GM19025 (cell line): ENCODE measurements around the gene UROS.

Experiments
- ATAC-seq: cut with Tn5 transposase; IDR thresholded peaks from one replicate; pipeline ENCODE4 v1.9.1; 2021; ENCODE audit warnings: mild to moderate bottlenecking, low read depth, moderate library complexity; ENCODE audit not compliant: unreplicated experiment

Gene UROS

DNA sequence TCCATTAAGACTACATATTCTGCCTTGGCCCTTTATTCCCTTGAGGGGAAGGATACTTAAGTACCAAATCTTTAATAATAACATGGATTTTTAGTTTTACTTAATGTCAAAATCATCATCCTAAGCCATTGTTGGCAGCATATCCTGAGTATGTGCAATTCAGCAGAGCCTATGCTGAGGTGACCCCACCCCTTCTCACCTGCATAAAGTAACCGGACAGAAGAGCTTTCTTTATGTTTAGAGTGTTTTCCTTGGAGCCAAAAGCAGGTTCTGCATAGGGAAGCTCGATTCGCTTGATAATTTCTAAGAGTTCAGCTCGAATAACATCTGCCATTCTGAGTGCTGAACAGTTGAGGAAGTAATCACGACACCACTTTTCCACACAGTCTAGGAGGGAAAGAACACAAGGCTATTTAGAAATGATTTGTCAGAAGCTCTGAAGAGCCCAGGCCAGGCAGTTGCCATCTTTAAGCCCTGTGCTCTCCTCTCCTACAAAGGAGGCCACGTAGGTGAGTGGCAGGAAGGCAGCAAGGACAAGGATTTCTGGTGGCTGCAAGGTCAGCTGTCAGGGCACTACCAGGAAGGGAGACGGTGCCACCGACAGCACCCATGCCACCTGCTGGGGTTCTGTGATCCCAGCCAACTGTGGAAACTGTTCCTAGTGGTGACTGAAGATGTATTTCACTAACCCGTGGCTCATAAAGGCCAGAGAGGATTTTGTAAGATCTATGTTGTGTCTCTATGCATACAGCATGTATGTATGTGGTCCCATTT is 15.9 kb upstream of the UROS start:
- no peak for ATAC-seq

DNA sequence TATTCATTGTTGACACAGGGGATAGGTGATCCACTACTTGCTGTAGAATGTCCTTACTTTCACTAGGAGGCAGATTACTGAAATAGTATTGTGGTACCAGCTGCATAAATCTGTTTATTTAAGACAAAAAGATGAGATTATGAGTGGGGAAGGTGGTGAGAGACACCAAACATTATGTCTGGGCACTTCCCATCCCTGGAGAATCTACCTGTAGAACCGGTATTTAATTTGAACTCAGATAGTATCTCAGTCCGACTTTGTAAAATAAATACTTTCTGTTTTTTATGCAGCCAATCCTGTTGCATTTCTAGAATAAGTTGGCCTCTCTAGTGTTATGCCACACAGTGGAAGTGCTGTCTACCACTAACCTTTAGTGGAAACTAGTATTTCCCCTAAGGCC is 13.7 kb upstream of the UROS start:
- no peak for ATAC-seq

DNA sequence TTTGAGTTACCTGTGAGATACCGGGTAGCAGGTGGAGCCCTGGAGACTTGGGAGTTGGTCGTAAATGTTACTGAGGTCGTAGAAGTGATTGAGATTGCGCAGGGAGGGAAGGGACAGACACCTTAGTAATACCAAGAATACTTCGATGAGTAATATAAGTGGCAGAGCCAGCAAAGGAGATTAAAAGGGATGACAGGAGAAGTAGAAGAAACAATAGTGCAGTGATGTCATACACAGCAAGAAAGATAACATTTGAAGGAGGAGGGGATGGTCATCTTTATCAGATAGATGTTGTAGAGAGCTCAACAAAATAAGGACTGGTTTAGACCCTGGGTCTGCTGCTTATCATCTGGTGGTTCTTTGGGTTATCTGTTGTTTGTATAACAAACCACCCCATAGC is 5.3 kb upstream of the UROS start:
- ATAC-seq: no peak

DNA sequence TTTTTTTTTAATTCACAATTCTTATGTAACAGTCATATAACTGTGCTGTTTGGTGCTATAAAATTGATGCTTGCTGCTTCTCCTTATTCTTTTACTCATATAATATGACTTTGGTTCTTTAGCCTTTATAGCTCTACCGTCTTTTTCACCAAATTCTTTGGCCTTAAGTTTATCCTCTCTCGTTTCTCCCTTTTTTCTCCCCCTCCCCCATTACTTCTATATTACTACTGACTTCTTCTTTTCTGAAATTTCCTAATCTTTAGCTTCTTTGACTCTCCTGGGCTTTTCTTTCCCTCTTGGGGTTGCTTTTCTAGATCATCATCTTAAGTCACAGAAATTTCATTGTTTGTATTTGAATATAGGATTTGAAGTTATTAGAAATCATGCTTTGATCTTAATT is 4.1 kb upstream of the UROS start:
- no peak for ATAC-seq

DNA sequence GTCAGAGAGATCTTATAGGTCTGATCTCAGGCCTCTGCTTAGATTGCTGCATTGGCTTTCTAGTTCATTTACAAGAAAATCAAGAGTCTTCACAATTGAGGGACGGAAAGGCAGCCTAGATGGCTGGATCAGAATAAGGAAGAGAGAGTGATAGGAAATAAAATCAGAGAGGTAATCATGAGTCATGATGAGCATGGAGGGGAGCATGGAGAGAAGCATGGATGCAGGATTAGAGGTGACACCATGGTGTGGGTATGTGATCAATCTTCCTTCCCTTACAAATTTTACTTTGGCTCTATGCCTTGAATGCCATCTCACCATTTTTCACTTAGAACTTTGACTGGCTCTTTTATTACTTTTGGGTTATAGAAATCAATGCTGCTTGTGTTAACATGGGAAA is 1.7 kb upstream of the UROS start:
- no peak for ATAC-seq

DNA sequence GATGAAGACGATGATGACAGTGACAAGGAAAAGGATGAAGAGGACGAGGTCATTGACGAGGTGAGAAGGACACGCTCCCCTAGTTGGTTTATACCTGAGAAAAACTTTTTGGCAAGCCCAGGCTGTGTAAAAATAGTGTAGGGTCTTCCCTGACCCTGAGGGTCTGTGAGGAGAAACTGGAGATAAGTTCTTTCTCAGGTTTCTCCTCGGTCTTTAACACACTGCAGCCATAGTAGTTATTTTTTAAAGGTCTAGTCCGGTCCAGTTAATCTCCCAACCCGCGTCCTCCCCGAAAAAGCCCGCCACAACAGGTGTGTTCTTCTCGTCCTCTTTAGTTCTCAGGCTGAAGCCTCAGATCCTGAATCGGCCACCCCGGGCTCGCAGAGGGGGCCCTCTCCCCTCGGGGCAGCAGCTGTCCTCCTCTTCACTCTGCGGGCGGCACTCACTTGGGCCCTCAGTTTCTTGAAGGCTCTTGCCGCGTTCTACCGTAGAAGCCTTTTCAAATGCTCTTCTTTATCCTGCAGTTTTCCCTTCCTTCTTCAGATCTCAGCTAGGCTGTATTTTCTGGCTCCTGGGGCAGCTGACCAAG is 699 bp upstream of the UROS start:
- ATAC-seq: no peak

DNA sequence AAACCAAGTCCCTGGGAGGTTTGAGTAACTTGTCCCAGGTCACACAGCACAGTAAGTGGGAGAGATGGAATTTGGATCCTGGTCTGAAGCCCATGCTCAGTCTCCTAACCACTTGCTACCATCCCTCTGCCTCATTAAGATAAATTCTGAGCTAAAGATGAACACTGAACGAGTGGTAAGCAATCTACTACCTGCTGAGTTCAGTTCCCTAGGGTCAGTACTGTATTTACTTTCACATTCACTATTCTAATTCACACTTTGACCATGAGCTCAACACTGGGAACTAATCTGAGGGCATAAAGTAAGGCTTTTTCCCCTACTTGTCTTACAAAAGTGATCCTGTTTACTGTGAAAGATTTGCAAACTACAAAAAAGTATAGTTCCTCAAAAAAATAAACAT is 2.4 kb downstream of the UROS start:
- ATAC-seq: peak; percentile 56

DNA sequence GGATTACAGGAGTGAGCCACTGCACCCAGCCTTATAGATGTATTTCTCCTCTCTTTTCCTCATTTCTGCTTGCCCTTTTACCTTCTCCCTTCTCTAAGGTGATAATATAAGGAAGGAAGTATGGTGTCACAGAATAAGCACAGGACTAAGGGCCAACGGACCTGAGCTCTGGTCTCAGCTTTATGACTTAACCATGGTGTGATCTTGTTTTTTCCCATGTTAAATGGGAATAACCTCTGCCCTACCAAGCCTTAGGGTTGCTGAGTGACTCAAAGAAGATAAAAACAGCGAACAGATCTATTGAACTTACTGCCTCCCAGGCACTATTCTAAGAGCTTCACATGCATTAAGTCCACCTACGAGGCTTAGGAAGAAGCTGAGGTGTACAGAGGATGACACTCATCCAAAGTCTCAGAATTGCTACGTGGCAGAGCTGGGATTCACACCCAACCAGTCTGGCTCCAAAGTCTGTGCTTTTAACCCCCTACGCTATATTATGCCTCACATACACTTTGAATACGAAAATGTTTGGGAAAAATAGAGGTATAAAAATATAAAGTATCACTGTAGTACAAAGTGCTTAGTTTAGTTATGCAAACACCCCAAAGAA is 5.6 kb downstream of the UROS start:
- no peak for ATAC-seq

DNA sequence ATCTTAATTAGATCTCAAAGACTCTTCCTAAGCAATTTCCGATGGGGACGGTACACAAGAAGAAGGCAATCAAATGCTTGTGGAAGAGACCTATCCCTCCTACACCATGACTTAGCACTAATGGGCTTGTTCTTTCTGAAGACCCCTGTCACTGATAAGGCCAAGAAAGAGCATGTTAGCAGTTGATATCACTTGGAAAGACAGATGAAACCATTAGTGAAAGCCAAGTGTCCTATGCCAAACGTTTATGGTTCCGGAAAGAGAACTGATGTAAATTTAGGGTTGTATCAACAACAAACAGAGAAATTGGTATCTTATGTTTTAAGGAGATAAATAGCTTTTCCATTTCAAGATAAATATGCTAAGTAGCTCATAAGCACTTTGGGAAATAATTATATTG is 6.5 kb downstream of the UROS start:
- ATAC-seq: no peak

DNA sequence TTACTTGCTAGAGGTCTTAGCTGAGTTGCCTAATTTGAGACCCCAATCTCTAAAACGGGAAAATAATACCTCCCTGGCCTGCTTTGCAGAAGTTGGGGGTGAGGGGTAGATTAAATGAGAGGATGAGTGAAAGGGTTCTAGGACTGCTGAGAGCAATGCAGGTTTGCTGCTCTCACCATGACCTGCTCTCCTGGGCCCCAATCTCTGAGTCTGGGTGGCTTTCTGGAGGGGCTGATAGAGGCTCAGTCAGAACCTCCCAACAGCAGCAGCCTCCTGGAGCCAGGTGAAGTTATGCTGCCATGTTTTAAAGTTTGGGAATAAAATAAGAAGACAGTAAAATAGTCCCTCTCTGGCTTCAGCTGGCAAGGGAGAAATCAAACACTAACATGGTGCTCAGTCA is 7.3 kb downstream of the UROS start:
- no peak for ATAC-seq

DNA sequence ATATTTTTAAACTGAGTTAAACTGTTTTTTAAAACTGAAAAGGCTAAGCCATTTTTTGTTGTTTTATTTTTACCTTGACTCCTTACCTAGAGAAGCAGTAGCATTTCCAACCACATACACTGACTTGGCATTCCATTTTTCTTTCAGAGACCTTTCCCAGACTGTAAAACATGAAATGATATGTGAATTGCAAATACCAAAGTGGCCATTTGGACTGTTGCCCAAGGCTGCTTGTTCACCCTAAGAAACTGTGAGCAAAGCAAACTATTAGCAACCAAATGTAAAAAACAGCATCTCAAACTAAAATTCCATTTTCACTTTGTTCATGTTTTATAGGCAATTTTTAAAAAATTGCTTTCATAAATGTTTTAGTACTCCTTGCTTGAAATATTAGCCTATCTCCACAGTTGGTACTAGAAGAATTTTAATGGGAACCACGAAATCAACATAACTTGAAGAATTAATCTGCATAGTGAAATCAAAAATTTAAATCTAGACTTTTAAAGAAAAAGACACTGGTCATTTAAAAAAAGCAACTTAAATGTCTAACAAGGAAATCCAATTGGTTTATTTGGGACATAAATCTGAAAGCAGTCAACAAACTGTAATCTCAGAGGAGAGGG is 10.8 kb downstream of the UROS start:
- ATAC-seq: no peak

DNA sequence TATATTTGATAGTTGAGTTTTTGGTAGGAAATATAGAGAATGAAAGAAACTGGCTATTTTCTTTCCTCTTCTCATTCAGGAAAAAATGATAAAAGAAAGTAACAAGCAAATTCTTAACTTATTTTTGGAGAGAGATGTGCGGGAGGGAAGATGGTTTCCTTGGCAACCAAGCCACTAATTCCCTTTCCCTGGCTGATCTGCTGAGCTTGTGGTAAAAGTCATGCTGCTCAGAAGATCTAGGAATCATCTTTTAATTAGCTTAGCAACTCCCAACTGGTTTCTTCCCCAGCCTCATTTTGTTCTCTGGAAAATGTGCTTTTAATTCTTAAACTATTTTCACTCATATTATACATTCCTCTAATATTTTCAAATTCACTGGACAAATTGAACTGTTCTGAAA is 11.8 kb downstream of the UROS start:
- no peak for ATAC-seq

DNA sequence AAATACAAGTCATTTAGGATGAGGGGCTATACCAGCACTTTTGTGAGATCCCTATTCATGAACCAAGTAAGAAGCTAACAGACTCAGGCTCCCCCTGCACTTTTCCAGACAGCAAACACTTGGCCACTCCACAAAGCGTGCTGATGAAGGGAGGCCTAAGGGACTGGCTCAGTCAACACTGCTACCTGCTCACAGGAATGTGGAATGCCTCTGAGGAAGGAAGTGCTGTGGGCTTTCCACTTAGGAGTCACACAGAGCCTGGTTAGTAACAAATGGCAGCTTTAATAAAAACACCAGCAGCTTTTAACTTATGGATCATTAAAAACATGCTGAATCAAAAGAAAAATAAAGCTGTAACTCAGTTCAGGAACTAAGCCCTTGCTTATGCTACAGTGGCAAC is 15.0 kb downstream of the UROS start:
- no peak for ATAC-seq

DNA sequence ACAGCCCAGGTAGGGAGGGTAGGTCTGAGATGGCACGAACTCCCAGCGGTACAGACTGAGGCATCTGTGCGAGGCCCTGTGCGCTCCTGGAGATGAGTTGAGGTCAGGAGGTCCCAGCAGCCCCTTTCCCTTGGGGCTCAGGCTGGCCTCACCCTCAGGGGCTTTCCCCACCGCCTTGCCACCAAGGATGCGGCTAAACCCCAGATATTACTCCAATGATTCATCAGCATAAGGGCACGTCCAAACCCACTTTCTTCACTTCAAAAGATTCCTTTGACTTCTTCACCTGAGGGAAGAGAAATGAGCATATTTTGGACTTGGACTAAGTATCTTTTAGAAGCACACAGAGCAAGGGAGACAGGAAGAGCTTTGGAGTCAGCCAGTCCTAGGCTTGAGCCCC is 20.3 kb downstream of the UROS start:
- ATAC-seq: no peak

DNA sequence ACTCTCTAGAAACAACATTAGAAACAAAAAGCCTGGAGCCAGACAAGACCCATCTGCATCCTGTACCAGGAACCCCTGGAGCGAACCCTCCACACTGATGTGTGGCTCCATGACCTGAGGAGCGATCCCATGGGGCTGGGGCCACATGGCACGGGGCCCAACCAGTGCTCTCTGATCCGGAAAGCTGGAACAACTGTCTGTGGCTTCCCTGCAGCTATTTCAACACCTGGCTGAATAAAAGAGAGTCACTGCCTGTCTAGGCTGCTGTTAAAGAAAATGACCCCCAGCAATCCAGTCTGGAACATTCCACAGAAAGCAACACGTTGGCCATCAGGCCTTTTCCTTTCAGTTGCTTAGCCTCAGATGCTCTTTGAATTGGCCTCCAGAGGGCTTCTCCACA is 20.9 kb downstream of the UROS start:
- no peak for ATAC-seq

DNA sequence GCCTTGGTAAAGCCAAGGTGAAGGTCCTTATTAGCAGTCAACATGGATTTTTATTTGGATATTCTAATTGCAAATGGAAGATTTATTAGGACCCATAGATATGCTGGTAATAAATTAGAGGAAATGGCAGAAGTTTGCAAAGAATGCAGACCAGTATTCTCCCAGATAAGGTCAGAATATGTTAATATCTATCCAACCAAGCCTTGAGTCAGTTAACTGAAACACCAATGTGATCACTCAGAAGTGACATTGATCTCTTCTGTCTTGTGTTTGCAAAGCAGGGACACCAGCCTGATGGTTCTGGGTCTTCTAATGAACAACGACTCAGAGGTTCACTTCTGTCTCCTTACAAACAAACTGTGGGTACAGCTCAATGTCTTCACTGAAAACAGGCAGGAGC is 21.5 kb downstream of the UROS start:
- ATAC-seq: no peak

DNA sequence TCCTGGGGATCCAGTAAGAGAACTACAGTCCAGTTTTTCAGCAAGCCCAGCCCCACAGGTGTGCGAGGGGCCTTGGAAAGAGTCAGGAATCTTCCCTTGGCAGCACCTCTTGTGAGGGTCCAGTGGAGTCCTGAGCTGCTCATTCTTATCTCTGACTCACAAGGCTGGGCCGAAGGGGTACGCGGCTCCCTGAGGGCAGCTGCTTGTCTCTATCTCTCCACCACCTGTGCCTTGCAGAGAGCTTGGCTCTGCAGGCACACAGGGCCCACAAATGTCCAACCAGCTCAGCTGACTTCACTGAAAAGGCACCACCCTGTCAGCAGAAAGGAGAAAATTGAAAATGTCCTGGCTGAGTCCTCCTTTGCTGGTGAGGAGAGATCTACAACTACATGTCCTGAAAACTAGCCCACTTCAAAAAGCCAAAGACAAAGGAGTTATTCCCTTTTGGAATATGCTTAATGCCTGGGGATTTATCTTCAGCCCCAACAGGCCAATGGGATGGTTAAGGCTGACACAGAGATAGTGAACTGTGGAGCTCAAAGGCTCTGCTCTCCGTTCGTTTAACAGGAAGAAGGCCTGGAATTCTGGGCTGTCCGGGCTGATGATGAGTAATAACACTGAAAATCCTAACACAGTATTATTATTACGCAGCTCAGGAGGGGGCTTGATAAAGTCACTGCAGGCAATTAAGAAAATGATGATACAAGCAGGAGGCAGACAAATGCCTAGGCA is 23.4 kb downstream of the UROS start:
- ATAC-seq: no peak

DNA sequence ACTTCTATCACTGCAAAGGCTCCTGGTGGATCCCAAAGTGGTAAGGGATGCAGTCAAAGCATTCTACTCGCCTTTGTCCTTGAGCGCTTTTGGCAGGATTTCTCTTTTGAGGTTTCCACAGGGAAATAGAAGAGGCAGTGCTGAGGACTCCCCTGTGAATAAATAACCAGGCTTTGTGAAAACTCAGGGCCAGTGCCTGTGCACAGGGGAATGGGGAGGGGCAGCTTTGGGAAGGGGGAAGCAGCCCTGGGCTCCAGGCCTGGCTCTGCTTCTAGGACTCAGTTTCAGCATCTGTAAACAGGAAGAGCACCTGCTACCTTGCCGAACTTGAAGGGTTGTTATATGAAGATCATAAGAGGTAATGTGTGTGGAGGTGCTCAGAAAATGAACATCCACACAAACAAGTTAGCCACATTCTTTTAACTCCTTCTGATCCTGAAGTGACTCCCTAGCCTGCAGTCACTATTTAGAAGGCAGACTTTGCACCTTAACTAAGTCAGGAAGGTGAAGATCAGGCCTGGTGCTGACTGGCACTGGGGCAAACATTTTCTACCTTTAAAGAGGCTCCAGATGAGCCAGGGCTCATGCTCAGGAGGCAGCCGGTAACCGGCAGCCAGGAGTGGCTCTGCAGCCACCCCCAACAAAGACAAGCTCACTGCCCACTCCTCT is 24.9 kb downstream of the UROS start:
- ATAC-seq: no peak

DNA sequence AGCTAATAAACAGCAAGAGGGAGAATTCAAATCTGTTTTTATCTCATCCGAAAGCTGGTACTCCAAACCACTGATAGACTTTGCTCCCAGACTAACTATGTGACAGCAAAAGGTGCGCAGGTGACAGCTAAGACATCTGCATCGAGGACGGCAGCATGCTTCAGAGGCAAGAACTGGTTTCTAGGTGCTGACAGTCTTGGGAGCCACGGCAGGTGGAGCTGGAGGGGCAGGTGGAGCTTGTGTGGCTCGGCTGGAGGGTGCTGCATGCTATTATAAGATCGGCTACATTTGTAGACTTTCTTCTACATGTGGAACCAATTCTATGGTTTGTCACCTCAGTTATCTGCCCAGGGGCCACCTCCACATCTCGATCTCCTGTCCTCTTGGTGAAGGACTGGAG is 25.6 kb downstream of the UROS start:
- no peak for ATAC-seq

DNA sequence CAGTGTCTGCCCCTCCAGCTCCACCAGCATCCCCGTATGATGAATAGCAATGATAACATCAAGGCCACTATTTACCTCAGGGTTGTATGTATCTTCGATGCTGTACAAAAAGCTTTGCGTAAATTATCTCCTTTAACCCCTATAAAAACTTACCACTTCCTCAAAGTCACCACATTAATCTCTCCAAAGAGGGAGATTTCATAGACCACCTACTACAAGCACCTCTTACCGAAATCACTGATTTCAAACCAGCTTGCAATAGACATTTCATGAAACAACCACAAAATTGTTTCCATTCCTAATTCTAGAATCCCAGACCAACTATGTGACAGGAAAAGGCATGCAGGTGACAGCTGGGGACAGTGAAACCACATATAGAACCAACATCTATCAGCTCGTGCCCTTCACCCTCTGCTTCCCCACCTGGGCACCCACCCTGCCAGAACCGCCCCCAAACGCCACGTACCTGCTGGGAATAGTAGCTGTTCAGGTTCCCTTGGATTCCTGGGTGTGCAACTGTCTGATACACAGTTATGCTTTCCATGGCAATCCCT is 27.3 kb downstream of the UROS start:
- ATAC-seq: no peak
